Ascending aorta (tissue), 2 donors: ENCODE results near the gene SLC24A3. TPM values are rescaled to one million over a fixed set of nuclear protein-coding genes. Genes with fewer than 3 reads are reported as not detected.

Experiments used
- DNase-seq, 2 donors: peaks; one replicate each; pipeline ENCODE4 v3.0.0-alpha.2; 2019; ENCODE audit warnings: low spot score in 2 of 2
- H3K27ac ChIP-seq, 2 donors: fragments of 200-600 bp; sonication (generic); one replicate each; pipeline ENCODE4 v1.5.1; 2016 to 2017; ENCODE audit warnings: mild to moderate bottlenecking in 1 of 2
- H3K27me3 ChIP-seq: fragments of 200-600 bp; sonication (generic); one replicate; pipeline ENCODE4 v1.5.1; 2017
- H3K36me3 ChIP-seq, 2 donors: fragments of 200-600 bp; sonication (generic); one replicate each; pipeline ENCODE4 v1.5.1; 2016
- H3K4me1 ChIP-seq, 2 donors: fragments of 200-600 bp; sonication (generic); one replicate each; pipeline ENCODE4 v1.5.1; 2016 to 2017; ENCODE audit warnings: mild to moderate bottlenecking in 1 of 2
- H3K4me3 ChIP-seq, 2 donors: fragments of 200-600 bp; sonication (generic); one replicate each; pipeline ENCODE4 v1.5.1; 2016 to 2017; ENCODE audit warnings: mild to moderate bottlenecking in 1 of 2
- H3K9me3 ChIP-seq, 2 donors: fragments of 200-600 bp; sonication (generic); one replicate each; pipeline ENCODE4 v1.5.1; 2016
- intact Hi-C: fragments of 100-400 bp; cut with DNase I; formaldehyde crosslinking; loops from one replicate; pipeline ENCODE4 v1.15.1; 2023
- total RNA-seq: library from RNA; depleted of rRNA; stranded (reverse); fragments of >200 nt; gene quantifications from one replicate; pipeline ENCODE4 v1.1.0, GENCODE V29; 2016
- TF ChIP-seq, protein P1 (sequence below), 3 experiments: fragments of 200-600 bp in 2 of 3; fragments of 450-650 bp in 1 of 3; sonication (generic) in 2 of 3; IDR thresholded peaks; one replicate each; pipeline ENCODE4 v1.5.1; 2016 to 2019; ENCODE audit warnings: antibody characterized with exemption in 3 of 3, mild to moderate bottlenecking in 1 of 3, moderate library complexity in 1 of 3

Gene SLC24A3
- total RNA-seq, 1 donor from 2014 or later = 12.9 TPM

DNA sequence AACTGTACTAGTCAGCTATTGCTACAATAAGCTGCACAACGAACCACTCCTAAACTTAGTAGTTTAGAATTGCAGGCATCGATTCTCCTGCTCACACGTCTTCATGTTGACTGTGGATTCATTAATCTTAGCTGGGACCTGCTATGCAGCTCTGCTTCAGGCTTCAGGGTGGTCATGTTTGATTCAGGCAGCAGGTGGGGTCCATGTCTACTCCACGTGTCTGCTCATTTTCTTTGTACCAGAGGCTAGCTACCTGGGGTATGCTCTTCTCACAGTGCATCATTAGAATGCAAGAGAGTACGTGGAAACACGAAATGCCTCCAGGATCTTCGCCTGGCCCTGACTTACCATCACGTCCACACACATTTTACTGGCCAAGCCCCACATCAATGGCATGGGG lies 481.1 kb downstream of the SLC24A3 start:
- Histone ChIP-seq H3K9me3 (no peaks in the 10 kb centered on the region), H3K27me3 (no peaks in the 10 kb centered on the region), H3K4me3 (no peak overlapping the region), H3K27ac (no peak overlapping the region), H3K4me1 (peaks cover 0 to 5% of the 10 kb centered on the region in 2 donors), H3K36me3 (peaks cover 0 to 4% of the 10 kb centered on the region in 2 donors)
- intact Hi-C loops = loop anchor here (2.0 to 5.0 kb wide), 2 partner anchors 67 to 194 kb away; no protein-coding TSS in a partner anchor
- DNase-seq = no peak
- TF ChIP-seq, protein P1, sequence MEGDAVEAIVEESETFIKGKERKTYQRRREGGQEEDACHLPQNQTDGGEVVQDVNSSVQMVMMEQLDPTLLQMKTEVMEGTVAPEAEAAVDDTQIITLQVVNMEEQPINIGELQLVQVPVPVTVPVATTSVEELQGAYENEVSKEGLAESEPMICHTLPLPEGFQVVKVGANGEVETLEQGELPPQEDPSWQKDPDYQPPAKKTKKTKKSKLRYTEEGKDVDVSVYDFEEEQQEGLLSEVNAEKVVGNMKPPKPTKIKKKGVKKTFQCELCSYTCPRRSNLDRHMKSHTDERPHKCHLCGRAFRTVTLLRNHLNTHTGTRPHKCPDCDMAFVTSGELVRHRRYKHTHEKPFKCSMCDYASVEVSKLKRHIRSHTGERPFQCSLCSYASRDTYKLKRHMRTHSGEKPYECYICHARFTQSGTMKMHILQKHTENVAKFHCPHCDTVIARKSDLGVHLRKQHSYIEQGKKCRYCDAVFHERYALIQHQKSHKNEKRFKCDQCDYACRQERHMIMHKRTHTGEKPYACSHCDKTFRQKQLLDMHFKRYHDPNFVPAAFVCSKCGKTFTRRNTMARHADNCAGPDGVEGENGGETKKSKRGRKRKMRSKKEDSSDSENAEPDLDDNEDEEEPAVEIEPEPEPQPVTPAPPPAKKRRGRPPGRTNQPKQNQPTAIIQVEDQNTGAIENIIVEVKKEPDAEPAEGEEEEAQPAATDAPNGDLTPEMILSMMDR (IDR thresholded peaks at IDR 0.05) = no peak

DNA sequence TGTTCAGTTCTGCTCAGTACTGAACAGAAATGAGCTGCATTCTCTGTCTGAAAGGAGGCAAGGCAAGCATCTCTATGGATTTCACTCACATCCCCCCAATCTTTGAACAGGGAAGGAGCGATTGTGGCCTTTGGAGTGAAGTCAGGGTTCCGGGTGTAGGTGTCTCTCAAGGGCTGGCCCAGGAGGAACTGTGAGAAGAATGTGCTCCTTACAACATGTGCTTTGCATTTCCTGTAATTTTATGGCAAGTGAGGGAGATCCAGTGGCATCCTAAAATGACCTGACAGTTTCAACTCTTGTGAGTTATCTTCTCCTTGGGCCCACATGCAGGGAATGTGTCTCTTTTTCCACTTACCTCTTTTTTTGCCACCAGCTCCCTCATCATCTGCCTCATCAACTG lies 482.6 kb downstream of the SLC24A3 start:
- Histone ChIP-seq H3K9me3 (no peaks in the 10 kb centered on the region), H3K4me3 (no peak overlapping the region), H3K27me3 (no peaks in the 10 kb centered on the region), H3K36me3 (peaks cover 0 to 5% of the 10 kb centered on the region in 2 donors), H3K27ac (no peak overlapping the region), H3K4me1 (peaks cover 0 to 5% of the 10 kb centered on the region in 2 donors)
- DNase-seq = no peak
- intact Hi-C loops = no loop called here
- TF ChIP-seq, protein P1 (IDR thresholded peaks at IDR 0.05) = no peak

DNA sequence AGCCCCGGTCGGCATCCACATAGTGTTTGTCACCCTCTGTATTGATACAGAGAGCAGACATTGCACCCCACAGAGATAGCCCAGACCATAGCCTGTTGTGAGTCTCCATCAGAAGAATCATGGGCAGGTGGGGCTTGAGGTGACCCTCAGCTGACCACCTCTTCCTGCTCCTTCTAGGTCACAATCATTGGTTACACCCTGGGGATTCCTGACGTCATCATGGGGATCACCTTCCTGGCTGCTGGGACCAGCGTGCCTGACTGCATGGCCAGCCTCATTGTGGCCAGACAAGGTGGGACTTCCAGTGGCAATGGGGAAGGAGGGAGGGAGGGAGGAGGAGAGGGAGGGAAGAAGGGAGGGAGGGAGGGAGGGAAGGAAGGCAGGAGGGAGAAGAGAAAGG lies 484.2 kb downstream of the SLC24A3 start:
- Histone ChIP-seq H3K9me3 (no peaks in the 10 kb centered on the region), H3K27me3 (no peaks in the 10 kb centered on the region), H3K4me1 (peaks cover 0 to 5% of the 10 kb centered on the region in 2 donors), H3K27ac (no peak overlapping the region), H3K36me3 (peaks cover 3 to 8% of the 10 kb centered on the region in 2 donors), H3K4me3 (no peak overlapping the region)
- TF ChIP-seq, protein P1 (IDR thresholded peaks at IDR 0.05) = no peak
- intact Hi-C loops = no loop called here
- DNase-seq = no peak

DNA sequence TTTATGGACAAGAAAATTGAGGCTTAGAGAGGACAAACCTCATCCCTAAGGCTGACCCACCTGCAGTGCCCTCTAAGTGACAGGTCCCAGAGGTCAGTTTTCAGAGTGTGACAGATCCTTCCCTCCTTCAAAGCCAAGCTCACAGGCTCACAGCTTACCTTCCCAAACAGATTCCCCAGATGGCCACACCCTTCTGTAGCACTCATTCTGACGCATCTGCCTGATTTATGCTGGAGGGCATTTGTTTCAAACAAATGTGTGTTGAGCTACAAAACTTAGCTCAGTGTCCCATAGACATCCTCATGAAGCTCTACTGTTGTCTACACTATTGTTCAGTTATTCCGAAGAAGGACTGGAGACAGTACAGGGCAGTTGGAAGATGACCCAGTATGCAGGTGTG lies 485.0 kb downstream of the SLC24A3 start:
- TF ChIP-seq, protein P1 (IDR thresholded peaks at IDR 0.05) = no peak
- intact Hi-C loops = no loop called here
- no peaks in the 10 kb centered on the region for H3K9me3 ChIP-seq
- H3K27me3 ChIP-seq = no peaks in the 10 kb centered on the region
- no peak overlapping the region for H3K4me3 ChIP-seq
- peaks cover 0 to 4% of the 10 kb centered on the region in 2 donors for H3K4me1 ChIP-seq
- no peak for DNase-seq
- H3K36me3 ChIP-seq = peaks cover 3 to 8% of the 10 kb centered on the region in 2 donors
- no peak overlapping the region for H3K27ac ChIP-seq

DNA sequence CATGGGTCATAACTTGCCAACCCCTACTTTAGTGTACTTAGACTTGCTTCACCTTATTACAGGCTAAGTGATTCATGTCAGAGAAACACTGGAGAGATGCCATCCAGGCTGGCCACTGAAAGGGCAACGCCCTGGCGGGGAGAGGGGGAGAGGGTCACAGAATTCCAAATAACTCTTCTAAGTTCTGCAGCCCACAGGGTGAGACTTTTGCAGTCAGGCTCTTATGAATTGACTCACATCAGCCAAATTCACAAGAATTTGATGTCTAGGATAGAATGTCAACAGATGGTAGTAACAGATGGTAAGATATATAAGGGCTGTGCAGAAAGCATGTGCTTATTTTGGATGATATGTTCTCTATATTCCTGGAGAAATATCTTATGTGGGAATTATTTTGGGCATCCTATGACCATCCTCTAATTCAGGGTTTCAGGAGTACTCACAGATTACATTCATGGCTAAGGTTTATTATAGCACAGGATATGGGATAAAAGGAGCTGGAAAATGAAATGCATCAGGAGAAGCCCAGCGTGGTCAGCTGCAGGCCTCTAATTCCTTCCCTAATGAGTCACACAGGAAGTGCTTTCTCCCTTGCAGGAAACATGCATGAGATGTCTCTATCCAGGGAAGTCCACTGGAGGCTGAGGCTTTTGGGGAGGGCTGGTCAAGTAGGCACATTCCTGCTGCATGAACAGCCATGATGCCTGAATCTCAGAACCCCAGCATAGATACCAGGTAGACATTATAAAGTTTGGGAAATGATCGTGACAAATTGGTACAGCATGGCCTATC lies 486.9 kb downstream of the SLC24A3 start:
- no peaks in the 10 kb centered on the region for H3K27me3 ChIP-seq
- H3K36me3 ChIP-seq = peaks cover 3 to 8% of the 10 kb centered on the region in 2 donors
- no peaks in the 10 kb centered on the region for H3K9me3 ChIP-seq
- H3K27ac ChIP-seq = no peak overlapping the region
- H3K4me1 ChIP-seq = no peaks in the 10 kb centered on the region
- intact Hi-C loops = no loop called here
- DNase-seq = no peak
- H3K4me3 ChIP-seq = no peak overlapping the region
- TF ChIP-seq, protein P1 (IDR thresholded peaks at IDR 0.05) = no peak
